ENCODE measurements around the gene NSD2. TPM values are rescaled to one million over a fixed set of nuclear protein-coding genes. Genes with fewer than 3 reads are reported as not detected.

NSD2 gene
- total and polyA plus RNA-seq, 9 of the 15 experiments (the other 6 are each of a cell fraction or from before 2014, with no cell fraction given): 6.4 to 126 (median 58.8) TPM

DNA sequence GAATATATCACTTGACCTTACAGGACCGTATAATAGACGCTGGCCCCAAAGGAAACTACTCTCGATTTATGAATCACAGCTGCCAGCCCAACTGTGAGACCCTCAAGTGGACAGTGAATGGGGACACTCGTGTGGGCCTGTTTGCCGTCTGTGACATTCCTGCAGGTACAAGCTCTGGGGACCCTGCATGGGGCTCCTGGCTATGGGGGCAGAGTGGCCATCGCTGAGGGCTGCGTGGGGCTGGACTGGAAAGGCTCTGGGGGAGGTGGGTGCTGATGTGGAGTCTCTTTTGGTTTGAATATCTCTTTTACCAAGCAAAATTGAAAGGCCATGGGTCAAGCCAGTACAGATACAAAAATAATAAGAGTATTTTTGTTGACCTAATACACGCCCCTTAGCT, 103.6 kb downstream of the NSD2 start (continued):
- TF ChIP-seq DNMT1 (IDR thresholded peaks at IDR 0.05) (no peak), ILK (tag; IDR thresholded peaks at IDR 0.05; ENCODE audit: borderline replicate concordance, low read depth) (no peak), NCOA6 (IDR thresholded peaks at IDR 0.05) (no peak), TEAD4 (IDR thresholded peaks at IDR 0.05; ENCODE audit: low read length) (no peak), TEAD4 (CRISPR knock-in tag; IDR thresholded peaks at IDR 0.05; ENCODE audit: borderline replicate concordance) (no peak), ELF4 (CRISPR knock-in tag; IDR thresholded peaks at IDR 0.05) (no peak)
- TF ChIP-seq, protein P1, sequence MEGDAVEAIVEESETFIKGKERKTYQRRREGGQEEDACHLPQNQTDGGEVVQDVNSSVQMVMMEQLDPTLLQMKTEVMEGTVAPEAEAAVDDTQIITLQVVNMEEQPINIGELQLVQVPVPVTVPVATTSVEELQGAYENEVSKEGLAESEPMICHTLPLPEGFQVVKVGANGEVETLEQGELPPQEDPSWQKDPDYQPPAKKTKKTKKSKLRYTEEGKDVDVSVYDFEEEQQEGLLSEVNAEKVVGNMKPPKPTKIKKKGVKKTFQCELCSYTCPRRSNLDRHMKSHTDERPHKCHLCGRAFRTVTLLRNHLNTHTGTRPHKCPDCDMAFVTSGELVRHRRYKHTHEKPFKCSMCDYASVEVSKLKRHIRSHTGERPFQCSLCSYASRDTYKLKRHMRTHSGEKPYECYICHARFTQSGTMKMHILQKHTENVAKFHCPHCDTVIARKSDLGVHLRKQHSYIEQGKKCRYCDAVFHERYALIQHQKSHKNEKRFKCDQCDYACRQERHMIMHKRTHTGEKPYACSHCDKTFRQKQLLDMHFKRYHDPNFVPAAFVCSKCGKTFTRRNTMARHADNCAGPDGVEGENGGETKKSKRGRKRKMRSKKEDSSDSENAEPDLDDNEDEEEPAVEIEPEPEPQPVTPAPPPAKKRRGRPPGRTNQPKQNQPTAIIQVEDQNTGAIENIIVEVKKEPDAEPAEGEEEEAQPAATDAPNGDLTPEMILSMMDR (IDR thresholded peaks at IDR 0.05 in 2 of 3, conservative IDR thresholded peaks at IDR 0.05 in 1 of 3; ENCODE audit: insufficient read depth in 2 of 3, low read depth in 1 of 3, low read length in 3 of 3): no peak

DNA sequence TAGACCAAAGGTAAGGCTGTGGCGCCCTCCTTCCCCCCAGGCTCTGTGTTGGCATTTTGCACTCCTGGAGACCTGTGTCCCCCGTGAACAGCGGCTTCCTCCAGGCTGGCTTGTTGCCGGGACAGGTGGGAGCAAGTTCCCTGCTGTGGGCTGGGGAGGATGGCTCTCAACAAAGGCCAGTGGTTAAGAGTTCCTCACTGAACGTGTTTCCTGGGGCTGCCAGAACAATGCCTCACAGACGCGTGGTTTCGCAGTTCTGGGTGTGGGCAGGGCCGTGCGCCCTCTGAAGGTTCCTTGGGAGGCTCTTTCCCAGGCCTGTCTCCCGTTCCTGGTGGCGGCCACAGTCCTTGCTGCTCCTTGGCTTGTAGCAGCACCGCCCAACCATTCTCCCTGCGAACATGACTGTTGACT, 104.2 kb downstream of the NSD2 start:
- Histone ChIP-seq H3K9me1 (ENCODE audit: control insufficient read depth, insufficient read depth, low read length) (no peaks in the 10 kb centered on the region), H3K36me3 (ENCODE audit: control insufficient read depth, insufficient read depth, low read length) (peaks cover 97% of the 10 kb centered on the region; the same call in 2 of the 3 replicates), H3K27me3 (ENCODE audit: control insufficient read depth in 2 of 2, insufficient read depth in 2 of 2, low read length in 2 of 2) (no peaks in the 10 kb centered on the region), H3K9ac (ENCODE audit: insufficient read depth in 1 of 2, low read depth in 2 of 2, low read length in 2 of 2) (no peak overlapping the region), H3K4me1 (replicated peaks in 1 of 2; ENCODE audit: control insufficient read depth in 2 of 2, insufficient read depth in 2 of 2, low read length in 2 of 2) (peaks cover 0 to under 1% of the 10 kb centered on the region in 2 experiments; a peak in 1 of 5 replicates), H3K4me3 (no peak overlapping the region), H3K4me2 (ENCODE audit: insufficient read depth, low read length) (no peak overlapping the region), H2AFZ (ENCODE audit: low read depth, low read length) (no peak overlapping the region), H3K27ac (ENCODE audit: extremely low read depth, low read depth, low read length) (no peak overlapping the region), H3K9me3 (replicated peaks; ENCODE audit: control insufficient read depth, insufficient read depth, low read depth, low read length) (no peaks in the 10 kb centered on the region), H3K79me2 (ENCODE audit: control insufficient read depth, insufficient read depth, low read length) (no peaks in the 10 kb centered on the region), H4K20me1 (replicated peaks; ENCODE audit: control insufficient read depth, insufficient read depth, low read length) (peaks cover under 1% of the 10 kb centered on the region)
- POLR2A ChIA-PET: no interaction called here
- intact Hi-C loops (cut with micrococcal nuclease): no loop called here
- CTCF ChIA-PET (ENCODE audit: low intra/inter-chr PET ratio): no interaction called here
- DNase-seq (ENCODE audit: extremely low read depth in 1 of 4, low spot score in 3 of 4) (no peak), FAIRE-seq (no peak), ATAC-seq (no peak)
- BruUV-seq (replicated peaks): no TSS peak
- in situ Hi-C loops (cut with MboI): no loop called here
- TF ChIP-seq RBM22 (IDR thresholded peaks at IDR 0.05; ENCODE audit: low read depth, low read length, poor library complexity, severe bottlenecking): peak; percentile 53
- no peak for TF ChIP-seq PHF21A (IDR thresholded peaks at IDR 0.05; ENCODE audit: borderline replicate concordance, low read depth)
- WGBS (ENCODE audit: insufficient coverage, low coverage, missing lambda C conversion rate): 93% methylated on average over 14 of the region's 14 CpGs

All from K562 (cell line).